Mesangial cell (primary cell): Measurements from ENCODE around the gene MAST3. TPM values are rescaled to one million over a fixed set of nuclear protein-coding genes. Genes with fewer than 3 reads are reported as not detected.

Experiments
- total RNA-seq: library from RNA; depleted of rRNA; stranded (reverse); fragments of >200 nt; gene quantifications from 2 replicates; pipeline ENCODE4 v1.2.3, GENCODE V29; 2015

MAST3 gene
- 2.0 and 5.8 TPM in 2 replicates for total RNA-seq

DNA sequence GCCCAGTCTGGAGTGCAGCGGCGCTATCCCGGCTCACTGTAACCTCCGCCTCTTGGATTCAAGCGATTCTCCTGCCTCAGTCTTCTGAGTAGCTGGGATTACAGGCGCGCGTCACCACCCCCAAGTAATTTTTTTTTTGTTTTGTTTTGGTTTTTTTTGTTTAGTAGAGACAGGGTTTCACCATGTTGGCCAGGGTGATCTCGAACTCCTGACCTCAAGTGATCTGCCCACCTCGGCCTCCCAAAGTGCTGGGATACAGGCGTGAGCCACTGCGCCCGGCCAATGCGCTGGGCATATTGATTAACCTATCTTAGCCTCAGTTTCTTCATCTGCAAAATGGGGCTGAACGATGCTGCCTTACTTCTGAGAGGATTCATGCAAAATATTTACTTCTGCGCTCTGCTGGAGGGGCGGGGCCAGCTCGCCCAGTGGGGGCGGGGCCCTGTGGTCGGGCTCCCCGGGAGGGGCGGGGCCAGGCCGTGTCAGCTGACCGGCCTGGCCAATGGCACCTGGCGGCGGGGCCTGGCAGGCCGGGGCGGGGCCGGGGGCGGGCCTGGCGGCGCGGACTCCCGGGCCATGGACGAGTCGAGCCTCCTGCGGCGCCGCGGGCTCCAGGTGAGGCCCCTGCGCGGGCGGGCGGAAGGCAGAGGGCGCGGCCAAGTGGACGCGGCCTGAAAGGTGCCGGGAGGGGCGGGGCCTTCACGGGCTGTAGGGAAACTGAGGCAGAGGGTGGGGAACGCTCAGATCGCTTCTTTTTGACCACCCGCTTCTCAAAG is at the start of gene MAST3:
Gene MAST3 (plus strand): TSS at position 562 of the 776 bp plus-strand sequence. CDS start 15 bp downstream, at position 577.

DNA sequence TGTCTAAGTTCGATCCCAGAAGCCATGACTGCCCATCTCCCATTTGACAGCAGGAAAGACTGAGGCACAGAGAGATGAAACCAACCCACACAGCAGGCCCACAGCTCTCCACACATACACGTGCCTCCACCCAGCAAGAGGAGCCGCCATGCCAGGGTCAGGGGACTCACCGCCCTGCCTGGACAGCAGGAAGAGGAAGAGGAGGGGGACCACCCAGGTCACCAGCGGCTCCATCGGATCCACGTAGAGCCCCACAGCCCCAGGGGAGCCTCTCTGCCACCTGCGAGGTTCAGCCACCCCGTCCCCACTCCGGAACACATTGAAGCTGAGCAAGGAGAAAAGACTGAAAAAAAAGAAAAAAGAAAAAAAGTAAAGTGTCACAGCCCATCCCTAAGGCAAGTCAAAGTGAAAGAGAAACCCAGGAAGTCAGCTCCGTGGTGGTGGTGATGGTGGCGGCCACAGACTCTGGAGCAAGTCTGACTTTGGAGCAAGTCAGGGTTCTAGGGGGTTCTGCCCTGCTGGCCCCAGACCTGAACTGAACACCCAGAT is 10.9 kb upstream of the MAST3 start, which contains the start of gene IL12RB1:
Gene IL12RB1 (minus strand): TSS at position 345 of the 549 bp plus-strand sequence. CDS start 111 bp downstream, at position 234.

DNA sequence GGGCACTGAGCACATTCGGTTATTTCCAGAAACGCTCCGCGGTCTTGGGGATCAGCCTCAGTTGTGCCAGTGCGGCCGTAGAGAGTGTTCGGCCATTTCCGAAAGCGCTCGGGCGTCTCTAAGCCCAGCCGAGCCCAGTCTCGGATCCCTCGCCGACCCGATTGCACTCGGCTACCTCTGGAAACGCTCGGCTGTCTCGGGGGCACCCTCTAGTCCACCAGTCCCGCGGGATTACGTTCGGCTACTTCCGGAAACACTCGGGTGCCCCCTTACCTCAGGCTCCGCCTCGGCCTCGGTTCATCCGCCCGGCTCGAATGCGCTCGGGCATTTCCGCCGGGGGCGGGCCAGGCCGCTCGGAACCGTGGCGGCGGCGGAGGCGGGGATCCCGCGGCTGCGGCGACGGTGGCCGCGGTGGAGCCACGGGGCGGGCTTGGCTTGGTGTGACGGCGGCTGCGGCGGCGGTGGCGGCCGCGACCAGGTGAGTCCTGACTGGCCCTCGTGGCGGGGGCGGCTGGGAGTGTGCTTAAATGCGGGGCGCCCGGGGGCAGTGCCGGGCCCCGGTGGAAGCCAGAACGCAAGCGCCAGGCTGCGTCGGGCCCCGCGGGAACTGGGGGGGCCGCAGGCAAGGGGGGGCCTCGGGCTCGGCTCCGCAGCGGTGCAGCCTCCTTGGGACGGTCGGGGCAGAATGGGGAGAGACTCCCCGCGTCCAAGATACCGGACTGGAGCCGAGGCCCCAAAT is 55.4 kb downstream of the MAST3 start, which contains the start of gene PIK3R2:
Gene PIK3R2 (plus strand): TSS at position 347 of the 739 bp plus-strand sequence. CDS start 2,717 bp downstream, outside the sequence.

DNA sequence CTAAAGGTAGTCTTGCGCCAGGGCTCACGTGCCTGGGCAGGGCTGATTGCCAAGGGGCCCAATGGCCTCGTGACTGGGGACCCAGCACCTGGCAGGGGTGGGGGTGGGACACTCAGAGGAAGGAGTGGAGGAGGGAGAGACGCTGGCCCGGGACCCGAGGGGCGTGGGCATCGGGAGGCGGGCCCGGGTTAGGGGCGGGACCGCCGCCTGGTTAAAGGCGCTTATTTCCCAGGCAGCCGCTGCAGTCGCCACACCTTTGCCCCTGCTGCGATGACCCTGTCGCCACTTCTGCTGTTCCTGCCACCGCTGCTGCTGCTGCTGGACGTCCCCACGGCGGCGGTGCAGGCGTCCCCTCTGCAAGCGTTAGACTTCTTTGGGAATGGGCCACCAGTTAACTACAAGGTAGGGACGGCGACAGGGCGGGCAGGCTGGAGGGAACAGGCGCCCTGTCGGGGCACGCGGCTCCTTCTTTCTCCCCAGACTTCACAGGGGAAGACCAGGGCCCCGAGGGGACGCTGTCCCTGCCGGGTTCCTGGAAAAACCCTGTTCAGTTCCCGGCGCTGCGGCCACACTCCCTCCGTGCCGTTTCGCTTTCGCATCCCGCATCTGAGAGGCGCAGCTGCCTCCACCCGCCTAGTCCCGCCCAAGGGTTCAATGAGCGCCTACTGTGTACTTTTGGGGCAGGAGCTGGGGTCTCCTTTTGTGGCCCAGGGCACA is 76.2 kb downstream of the MAST3 start, which contains the start of gene IFI30:
Gene IFI30 (plus strand): TSS at position 242 of the 717 bp plus-strand sequence. CDS start 29 bp downstream, at position 271.

DNA sequence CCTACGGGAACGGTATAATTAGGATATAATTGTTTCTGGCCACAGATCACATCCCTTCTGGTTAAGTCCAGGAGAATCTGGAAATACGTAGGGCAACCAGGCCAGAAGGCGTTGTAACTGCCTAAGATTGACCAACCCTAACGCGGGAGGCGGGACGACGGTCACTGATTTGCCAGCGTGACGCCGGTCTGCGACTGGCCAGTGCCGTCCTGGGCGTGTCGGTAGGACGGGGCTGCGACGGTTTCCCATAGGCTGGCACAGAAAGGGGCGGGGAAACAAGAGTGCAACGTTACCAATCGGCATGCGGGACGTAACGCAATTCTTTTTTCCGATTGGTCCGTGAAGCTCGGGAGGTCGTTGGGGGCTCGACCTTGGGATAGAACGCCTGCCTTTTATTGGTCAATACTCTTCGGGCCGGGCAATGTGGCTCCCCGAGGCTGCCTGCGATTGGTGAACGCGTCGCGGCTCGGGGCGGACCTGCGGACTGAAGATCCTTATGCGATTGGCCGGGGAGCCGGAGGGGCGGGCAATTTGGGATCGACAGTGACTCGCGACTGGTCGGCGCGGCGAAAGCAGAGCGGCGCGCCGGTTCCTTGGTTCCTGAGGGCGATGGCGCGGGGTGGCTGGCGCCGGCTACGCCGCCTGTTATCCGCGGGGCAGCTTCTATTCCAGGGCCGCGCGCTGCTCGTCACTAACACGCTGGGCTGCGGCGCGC is 95.3 kb downstream of the MAST3 start, which contains the start of gene MPV17L2:
Gene MPV17L2 (plus strand): TSS at position 546 of the 715 bp plus-strand sequence. CDS start 64 bp downstream, at position 610.

Other genes with a start within 250 kb of the MAST3 start
- gene JAK3, start 249.8 kb upstream of the MAST3 start, total RNA-seq: 2.0 and 9.1 TPM in 2 replicates
- 1,802 and 2,236 TPM in 2 replicates for gene RPL18A, start 237.9 kb upstream of the MAST3 start, total RNA-seq
- not detected in 2 replicates for gene SLC5A5, start 225.8 kb upstream of the MAST3 start, total RNA-seq
- gene CCDC124, start 164.8 kb upstream of the MAST3 start, total RNA-seq: 62.6 and 101 TPM in 2 replicates
- gene KCNN1, start 130.7 kb upstream of the MAST3 start, total RNA-seq: not detected in 2 replicates
- 6.2 and 10.9 TPM in 2 replicates for gene ARRDC2, start 89.6 kb upstream of the MAST3 start, total RNA-seq
- gene IL12RB1, start 10.8 kb upstream of the MAST3 start, total RNA-seq: not detected in 2 replicates
- gene PIK3R2, start 55.4 kb downstream of the MAST3 start, total RNA-seq: 41.9 and 73.3 TPM in 2 replicates
- 22.2 TPM in 1 of 2 replicates, not detected in the other for gene IFI30, start 76.0 kb downstream of the MAST3 start, total RNA-seq
- gene MPV17L2, start 95.4 kb downstream of the MAST3 start, total RNA-seq: 21.3 and 45.8 TPM in 2 replicates
- gene RAB3A, start 106.3 kb downstream of the MAST3 start, total RNA-seq: 0.65 and 2.4 TPM in 2 replicates
- gene PDE4C, start 128.7 kb downstream of the MAST3 start, total RNA-seq: not detected in 2 replicates
- 0.16 and 1.1 TPM in 2 replicates for gene IQCN, start 176.7 kb downstream of the MAST3 start, total RNA-seq
- gene JUND, start 183.8 kb downstream of the MAST3 start, total RNA-seq: 277 and 421 TPM in 2 replicates
- gene LSM4, start 225.3 kb downstream of the MAST3 start, total RNA-seq: 196 and 334 TPM in 2 replicates
- gene PGPEP1, start 242.8 kb downstream of the MAST3 start, total RNA-seq: 2.9 and 16.4 TPM in 2 replicates